NCI-H1092 (cell line): ENCODE measurements around the gene POLR3F.
A peak's percentile ranks its signal among the peaks of the same experiment; 100 is the strongest.
"Not testable (repeated sequence)": the region's sequence is repeated elsewhere in the genome, so short reads cannot be mapped to it uniquely, and the experiment has no call there.

Source experiments
- DNase-seq: peaks from one replicate; lab custom pipeline; 2025; lab: John Stamatoyannopoulos, UW

The POLR3F gene

GRCh38 chr20:18504479-18505060 lies 37.4 kb downstream of the POLR3F start:
- DNase-seq = no peak

- DNase-seq = no peak
These were observed 39.6 kb downstream of the POLR3F start for GRCh38 chr20:18506744-18507143.

GRCh38 chr20:18507218-18508191 lies 40.3 kb downstream of the POLR3F start, which contains the start of gene SEC23B:
Gene SEC23B (plus strand): TSS chr20:18507940. CDS start chr20:18510836, 2,896 bp downstream.
- peak; percentile 97 for DNase-seq

- no peak for DNase-seq
These were observed 44.4 kb downstream of the POLR3F start for GRCh38 chr20:18511571-18511970.

- no peak for DNase-seq
These were observed 46.0 kb downstream of the POLR3F start for GRCh38 chr20:18513208-18513607.

- DNase-seq = no peak
These were observed 46.9 kb downstream of the POLR3F start for GRCh38 chr20:18514127-18514526.

- DNase-seq = no peak
These were observed 48.8 kb downstream of the POLR3F start for GRCh38 chr20:18515973-18516372.

- DNase-seq = not testable (repeated sequence)
These were observed 54.9 kb downstream of the POLR3F start for GRCh38 chr20:18522066-18522465.

GRCh38 chr20:18523066-18523465 lies 55.9 kb downstream of the POLR3F start:
- DNase-seq = no peak

GRCh38 chr20:18524646-18525045 lies 57.5 kb downstream of the POLR3F start:
- DNase-seq = no peak

- not testable (repeated sequence) for DNase-seq
These were observed 59.6 kb downstream of the POLR3F start for GRCh38 chr20:18526761-18527160.

- DNase-seq = no peak
These were observed 60.1 kb downstream of the POLR3F start for GRCh38 chr20:18527339-18527738.

GRCh38 chr20:18527836-18528235 lies 60.6 kb downstream of the POLR3F start:
- no peak for DNase-seq

GRCh38 chr20:18529041-18529440 lies 61.9 kb downstream of the POLR3F start:
- no peak for DNase-seq

GRCh38 chr20:18532626-18533025 lies 65.4 kb downstream of the POLR3F start:
- DNase-seq = no peak

GRCh38 chr20:18533491-18533890 lies 66.3 kb downstream of the POLR3F start:
- no peak for DNase-seq

- DNase-seq = no peak
These were observed 66.9 kb downstream of the POLR3F start for GRCh38 chr20:18533978-18534644.
